Pulmonary artery endothelial cell (primary cell): ENCODE measurements around the gene AKT1S1. TPM values are rescaled to one million over a fixed set of nuclear protein-coding genes. Genes with fewer than 3 reads are reported as not detected.
A peak's percentile ranks its signal among the peaks of the same experiment; 100 is the strongest.

ENCODE experiments used
- DNase-seq: peaks from one replicate; pipeline ENCODE4 v3.0.0-alpha.2; 2011; ENCODE audit warnings: low read depth, low spot score
- total RNA-seq: library from RNA; depleted of rRNA; stranded (reverse); fragments of >200 nt; gene quantifications from 2 replicates; pipeline ENCODE4 v1.2.3, GENCODE V29; 2014

The AKT1S1 gene
- total RNA-seq, 1 donor from 2014 or later, result 7.6 TPM

- DNase-seq, result peak; percentile 99
Measured at GRCh38 chr19:49869484-49870308, 7.5 kb downstream of the AKT1S1 start.

- DNase-seq, result no peak
Measured at GRCh38 chr19:49869009-49869483, 8.1 kb downstream of the AKT1S1 start.

DNA sequence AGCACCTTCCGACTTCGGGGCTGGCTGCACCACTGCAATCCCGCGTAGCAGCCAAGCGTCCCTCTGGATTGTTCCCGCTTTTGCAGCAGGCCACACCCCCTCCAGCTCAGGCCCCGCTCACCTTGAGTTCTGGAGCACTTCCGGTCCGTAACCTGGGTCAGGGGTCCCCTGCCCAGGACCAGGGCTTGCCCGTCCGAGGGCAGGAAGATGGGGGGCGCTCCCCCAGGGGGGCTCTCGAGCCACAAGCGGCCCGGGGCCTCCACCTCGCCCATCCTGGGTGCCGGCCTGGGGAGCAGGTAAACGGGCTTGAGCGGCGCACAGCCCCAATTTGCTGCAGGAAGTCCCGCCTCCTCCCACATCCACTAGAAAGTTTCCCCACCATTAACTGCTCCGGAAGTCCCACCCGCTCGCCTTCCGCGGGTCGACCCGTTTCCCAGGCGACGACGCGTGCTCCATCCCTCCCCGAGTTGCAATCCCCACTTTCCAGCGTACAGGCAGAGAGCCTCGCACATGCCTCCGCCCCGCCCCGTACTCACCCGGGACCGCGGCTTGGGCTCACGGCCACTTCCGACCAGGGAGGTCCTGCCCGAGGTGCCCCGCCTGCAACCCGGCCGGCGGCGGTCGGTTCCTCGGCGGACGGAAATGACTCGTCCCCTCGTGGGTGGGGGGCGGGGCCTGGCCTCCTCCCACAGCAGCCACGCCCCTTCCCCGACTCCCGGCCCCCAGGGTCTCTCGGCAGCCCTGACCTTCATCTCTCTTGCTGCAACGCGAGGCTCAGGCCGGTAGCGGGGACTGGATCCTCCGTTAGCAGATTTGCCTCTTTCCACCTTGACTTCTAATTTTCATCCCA is 10.0 kb downstream of the AKT1S1 start, which contains the start of gene PNKP:
TSS of gene PNKP (minus strand) at position 644 of the 850 bp plus-strand sequence. CDS start at position 272, 372 bp downstream.
- DNase-seq, result peak; percentile 57

GRCh38 chr19:49864890-49865289 is 12.3 kb downstream of the AKT1S1 start:
- DNase-seq, result no peak

GRCh38 chr19:49863935-49864320 is 13.2 kb downstream of the AKT1S1 start:
- DNase-seq, result no peak

GRCh38 chr19:49863254-49863934 is 13.8 kb downstream of the AKT1S1 start:
- DNase-seq, result no peak

DNA sequence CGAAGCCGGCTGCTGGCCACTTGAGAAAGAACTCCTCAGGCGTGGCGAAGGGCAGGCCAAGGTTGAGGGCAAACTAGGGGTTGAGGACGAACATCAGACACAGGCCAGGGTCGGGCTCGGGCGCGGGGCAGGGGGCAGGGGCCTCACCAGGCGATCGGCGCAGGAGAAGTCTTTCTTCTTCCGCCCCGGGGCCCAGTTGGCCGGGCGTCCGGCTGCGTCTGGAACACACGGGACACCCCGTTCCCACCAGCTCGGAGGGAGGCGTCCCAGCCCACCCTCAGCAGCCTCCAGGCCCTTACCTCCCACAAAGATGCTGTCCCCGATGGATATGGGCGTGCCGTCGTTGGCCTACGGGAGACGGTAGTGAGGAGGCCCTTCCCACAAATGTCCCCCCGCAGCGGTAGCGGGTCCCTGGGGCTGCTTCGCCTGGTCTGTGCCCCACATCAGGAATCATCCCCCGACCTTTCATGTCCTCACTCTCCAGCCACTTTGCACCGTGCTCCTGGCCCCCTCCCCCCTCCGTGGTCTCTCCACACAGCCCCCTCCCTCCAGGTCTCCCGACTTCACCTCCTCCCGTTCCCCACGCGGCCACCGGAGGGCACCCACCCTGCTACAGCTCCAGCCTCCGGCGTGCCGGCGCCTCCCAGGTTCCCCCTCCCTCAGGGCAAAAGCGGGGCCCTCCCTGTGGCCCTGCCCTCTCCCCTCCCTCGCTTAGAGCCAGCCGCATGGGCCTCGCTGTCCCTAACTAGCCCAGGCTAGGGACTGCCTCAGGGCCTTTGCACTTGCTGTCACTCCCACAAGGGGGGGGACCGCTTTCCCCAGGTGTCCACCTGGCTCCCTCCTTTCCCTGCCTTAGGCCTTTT is 14.5 kb downstream of the AKT1S1 start:
- DNase-seq, result no peak

- no peak for DNase-seq
Measured at GRCh38 chr19:49861541-49862378, 15.4 kb downstream of the AKT1S1 start.

DNA sequence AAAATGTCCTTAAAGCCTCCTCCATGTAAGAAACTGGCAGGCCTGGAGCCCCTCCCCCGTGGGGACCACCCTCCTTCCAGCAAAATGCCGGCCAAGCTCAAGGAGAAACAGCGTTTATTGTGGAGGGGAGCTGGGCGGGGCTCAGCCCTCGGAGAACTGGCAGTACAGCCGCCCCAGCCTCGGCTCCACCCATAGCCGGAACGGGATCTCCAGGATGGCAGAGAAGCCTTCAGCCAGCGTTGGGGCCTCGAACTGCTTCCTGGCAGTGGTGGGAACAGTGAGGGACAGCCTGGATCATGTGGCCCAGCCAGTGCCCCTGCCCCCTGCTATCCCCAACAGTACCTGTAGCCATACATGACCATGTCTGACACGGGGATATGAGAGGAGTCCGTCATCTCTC is 16.0 kb downstream of the AKT1S1 start:
- DNase-seq, result no peak

- no peak for DNase-seq
Measured at GRCh38 chr19:49860336-49861102, 16.6 kb downstream of the AKT1S1 start.

DNA sequence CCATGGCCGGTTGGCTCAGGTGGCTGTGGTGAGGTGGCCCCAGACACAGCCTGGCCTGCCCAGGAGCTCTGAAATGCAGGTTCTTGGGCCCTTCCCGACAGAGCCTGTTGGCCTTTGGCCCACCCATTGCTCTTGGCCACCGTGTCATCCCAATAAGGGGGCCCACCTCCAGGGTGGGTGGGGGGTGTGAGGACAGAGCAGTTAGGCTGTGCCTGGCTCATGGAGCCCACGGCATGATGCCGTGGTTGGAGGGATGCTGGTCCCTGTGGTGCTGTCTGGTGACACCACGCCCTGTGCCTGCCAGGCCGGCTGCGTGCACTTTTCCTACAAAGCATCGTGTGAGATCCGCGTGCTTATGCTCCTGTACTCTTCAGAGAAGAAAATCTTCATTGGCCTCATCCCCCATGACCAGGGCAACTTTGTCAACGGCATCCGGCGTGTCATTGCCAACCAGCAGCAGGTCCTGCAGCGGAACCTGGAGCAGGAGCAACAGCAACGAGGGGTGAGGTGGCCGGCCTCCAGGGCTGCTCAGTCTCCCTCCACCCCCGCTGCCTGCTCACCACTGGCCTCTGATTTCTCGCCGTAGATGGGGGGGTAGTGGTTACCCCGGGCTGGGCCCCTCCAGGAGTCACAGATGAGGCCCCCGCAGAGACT is 17.3 kb downstream of the AKT1S1 start:
- DNase-seq, result no peak

DNA sequence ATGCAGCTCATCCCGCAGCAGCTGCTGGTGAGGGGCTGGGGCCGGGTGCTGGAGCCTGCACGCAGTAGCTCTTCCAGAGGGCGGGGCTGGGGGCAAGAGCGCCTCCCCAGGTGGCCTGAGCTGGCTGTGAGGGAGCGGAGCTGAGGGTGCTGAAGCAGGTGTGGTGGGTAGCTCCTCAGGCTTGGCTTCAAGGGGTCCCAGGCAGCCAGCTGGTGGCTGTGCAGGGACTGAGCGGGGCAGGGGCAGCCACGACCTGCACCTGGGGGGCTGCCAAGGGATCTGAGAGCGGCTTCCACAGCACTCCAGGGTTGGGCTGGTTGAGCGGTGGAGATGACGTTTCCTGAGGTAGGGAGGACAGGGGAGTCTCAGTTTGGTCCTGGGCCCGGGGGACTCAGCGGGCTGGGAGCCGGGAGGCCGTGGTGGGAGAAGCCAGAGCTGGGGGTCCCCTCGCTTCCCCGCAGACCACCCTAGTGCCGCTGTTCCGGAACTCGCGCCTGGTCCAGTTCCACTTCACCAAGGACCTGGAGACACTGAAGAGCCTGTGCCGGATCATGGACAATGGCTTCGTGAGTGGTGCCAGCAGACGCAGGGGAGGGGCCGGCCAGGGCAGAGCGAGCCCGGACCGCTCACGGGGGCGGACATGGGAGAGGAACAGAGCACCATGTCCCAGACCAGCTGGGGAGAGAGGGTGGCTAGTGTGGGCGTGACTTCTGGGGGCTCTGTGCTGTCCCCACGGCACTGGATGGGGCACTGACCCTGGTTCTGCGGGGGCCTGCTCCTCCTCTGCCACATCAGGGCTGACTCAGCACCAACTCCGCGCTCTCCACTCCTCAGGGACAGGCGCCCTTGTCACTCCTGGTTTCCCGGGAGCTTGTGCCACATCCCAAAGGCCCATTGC is 18.8 kb downstream of the AKT1S1 start:
- no peak for DNase-seq

DNA sequence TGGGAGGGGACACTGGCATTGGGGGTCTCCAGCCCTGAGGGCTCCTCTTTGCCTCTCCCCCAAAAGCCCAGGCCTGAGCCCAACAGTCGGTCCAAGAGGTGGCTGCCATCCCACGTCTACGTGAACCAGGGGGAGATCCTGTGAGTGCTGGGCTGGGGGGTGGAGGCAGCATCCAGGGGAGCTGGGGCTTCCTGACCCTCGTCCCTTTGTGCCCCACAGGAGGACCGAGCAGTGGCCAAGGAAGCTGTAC is 19.4 kb downstream of the AKT1S1 start:
- DNase-seq, result no peak

DNA sequence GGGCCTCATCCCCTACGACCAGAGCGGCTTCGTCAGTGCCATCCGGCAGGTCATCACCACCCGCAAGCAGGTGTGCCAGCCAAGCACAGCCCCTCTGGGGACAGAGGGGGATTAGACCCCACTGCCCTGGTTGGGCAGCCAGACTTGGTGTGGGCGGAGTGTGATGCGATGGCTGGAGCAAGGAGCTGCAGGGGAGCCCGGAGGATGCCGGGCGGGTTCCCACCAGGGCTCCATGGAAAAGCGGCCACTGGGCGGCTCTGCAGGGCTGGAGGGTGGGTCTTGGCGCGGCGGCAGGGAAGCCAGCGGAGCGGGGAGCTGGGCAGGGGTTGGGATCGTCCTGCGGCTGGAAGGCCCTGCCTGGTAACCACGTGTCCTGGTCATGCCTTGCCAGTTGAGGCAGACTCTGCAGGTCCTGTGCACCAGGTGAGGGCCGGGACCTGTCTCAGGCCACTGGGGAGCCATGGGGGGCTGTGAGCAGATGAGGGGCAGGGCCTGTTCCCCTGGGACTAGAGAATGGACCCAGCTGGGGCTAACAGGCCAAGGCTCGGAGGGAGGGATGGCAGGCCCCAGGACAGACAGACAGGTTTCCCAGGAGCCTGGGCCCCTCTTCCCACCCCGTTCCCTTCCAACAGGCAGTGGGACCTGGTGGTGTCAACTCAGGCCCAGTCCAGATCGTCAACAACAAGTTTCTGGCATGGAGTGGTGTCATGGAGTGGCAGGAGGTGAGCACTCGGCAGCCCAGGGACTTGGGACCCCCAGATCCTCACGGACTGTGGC is 19.9 kb downstream of the AKT1S1 start:
- DNase-seq, result no peak

- no peak for DNase-seq
Measured at GRCh38 chr19:49856574-49857021, 20.6 kb downstream of the AKT1S1 start.

DNA sequence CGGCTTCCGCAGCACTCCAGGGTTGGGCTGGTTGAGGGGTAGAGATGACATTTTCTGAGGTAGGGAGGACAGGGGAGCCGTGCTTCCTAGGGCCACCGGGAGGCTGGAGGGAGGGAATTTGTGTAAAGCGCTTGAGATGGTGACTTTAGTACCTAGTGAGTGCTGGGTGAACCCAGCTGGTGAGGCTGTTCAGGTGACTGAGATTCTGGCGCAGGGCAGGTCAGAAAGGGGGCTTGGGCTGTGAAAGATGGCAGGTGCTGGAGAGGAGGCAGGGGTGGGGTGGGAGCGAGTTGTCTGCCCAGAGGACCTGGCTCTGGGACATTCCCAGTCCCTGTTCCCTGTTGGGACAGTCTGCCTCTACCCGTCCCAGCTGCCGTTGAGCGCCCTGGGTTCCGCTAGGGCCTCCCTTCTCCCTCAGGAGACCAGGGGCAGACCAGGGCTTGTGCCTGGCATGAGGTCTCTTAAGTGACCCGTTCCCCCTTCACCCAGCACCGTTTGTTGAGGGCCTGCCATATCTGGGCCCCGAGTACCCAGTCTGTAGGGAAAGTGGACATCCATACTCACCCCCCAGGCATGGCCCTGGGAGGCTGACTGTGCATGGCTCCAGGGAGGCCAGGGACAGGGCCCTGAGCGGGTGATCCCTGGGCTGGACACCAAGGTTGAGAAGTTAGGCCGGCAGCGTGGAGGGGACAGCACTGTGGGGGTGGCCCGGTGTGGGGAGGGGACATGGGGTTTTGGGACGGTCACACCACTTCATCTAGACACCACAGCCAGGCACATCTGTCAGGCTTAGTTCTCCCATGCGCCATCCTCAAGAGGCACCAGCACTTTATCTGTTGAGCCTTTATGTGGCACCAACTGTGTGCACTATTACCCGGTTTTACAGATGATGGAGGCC is 21.2 kb downstream of the AKT1S1 start:
- no peak for DNase-seq
